Mammary epithelial cell (primary cell): ENCODE measurements around the gene DUSP18.

Experiments
- CTCF ChIP-seq, 2 donors: IDR thresholded peaks in 1 of 2; conservative IDR thresholded peaks in 1 of 2; 2 replicates each; pipeline ENCODE4 v1.5.1; 2011 to 2012; ENCODE audit warnings: inconsistent platforms in 2 of 2, low read length in 2 of 2, mild to moderate bottlenecking in 2 of 2, control low read depth in 1 of 2, low read depth in 1 of 2; ENCODE audit not compliant: insufficient read depth in 1 of 2; ENCODE audit errors: extremely low read depth in 1 of 2
- EZH2 ChIP-seq: IDR thresholded peaks from 2 replicates; pipeline ENCODE4 v1.6.1; 2012; ENCODE audit warnings: low read length, inconsistent platforms, borderline replicate concordance

- TF ChIP-seq CTCF (conservative IDR thresholded peaks at IDR 0.05 in 1 of 2, IDR thresholded peaks at IDR 0.05 in 1 of 2; ENCODE audit: extremely low read depth in 1 of 2, insufficient read depth in 1 of 2, low read depth in 1 of 2, low read length in 2 of 2) (no peak), EZH2 (no peak)
Observed at GRCh38 chr22:30671071-30671470, 3.4 kb upstream of the DUSP18 start.
